ENCODE results near the gene SGMS2. TPM values are rescaled to one million over a fixed set of nuclear protein-coding genes. Genes with fewer than 3 reads are reported as not detected.

The SGMS2 gene
- total and polyA plus RNA-seq, 2 of the 13 experiments (the other 11 are each of a cell fraction or from before 2014, with no cell fraction given): 1.2 to 1.7 TPM

DNA sequence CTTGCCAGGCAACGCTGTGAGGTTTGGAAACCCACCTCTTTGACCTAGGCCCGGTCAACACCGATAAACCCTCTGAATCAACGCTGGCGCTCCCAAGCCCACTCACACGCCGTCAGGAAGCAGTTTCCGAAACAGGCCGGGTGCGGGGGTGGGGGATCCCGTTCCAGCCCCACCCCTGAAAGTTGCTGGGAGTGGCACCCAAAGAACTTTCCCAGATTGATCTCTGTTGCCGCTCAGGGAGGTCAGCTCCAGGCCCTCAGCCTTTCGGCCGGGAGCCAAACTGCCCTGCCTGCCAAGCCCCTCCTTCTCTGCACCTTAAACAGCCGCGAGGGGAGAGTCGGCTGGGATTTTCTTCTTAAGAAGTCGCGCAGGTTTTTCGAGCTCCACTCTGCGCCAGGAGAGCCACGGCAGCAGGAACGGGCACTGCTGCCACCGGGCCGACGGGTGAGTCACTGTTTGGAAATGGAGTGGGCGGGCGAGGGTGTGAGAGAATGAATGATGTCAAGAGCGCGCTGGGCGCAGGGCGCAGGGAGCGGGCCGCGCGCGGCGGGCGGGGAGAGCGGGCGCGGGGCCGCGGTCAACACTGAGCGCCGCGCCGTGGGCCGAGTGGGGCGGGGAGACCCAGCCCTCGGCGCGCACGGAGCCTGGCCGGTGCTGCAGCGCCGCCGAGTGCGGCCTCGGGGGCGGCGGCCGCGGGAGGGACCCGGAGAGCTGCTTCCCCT is at the start of gene SGMS2 (continued):
- TF ChIP-seq, protein P1, sequence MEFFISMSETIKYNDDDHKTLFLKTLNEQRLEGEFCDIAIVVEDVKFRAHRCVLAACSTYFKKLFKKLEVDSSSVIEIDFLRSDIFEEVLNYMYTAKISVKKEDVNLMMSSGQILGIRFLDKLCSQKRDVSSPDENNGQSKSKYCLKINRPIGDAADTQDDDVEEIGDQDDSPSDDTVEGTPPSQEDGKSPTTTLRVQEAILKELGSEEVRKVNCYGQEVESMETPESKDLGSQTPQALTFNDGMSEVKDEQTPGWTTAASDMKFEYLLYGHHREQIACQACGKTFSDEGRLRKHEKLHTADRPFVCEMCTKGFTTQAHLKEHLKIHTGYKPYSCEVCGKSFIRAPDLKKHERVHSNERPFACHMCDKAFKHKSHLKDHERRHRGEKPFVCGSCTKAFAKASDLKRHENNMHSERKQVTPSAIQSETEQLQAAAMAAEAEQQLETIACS (CRISPR knock-in tag; IDR thresholded peaks at IDR 0.05): peak; percentile 59; the same call in 1 of the 2 replicates
- TF ChIP-seq ZNF501 (CRISPR knock-in tag; IDR thresholded peaks at IDR 0.05) (peak; percentile 66), PHF8 (CRISPR knock-in tag; IDR thresholded peaks at IDR 0.05) (peak; percentile 52; the same call in 1 of the 2 replicates), ZFY (CRISPR knock-in tag; IDR thresholded peaks at IDR 0.05) (peak; percentile 44; the same call in 1 of the 2 replicates), ZFP62 (CRISPR knock-in tag; IDR thresholded peaks at IDR 0.05) (no peak), MEIS1 (CRISPR knock-in tag; IDR thresholded peaks at IDR 0.05; ENCODE audit: borderline replicate concordance) (no peak), CCDC6 (CRISPR knock-in tag; IDR thresholded peaks at IDR 0.05) (no peak), SPEN (CRISPR knock-in tag; IDR thresholded peaks at IDR 0.05; ENCODE audit: low read depth) (peak; percentile 36; the same call in 1 of the 2 replicates), KDM5A (IDR thresholded peaks at IDR 0.05; ENCODE audit: borderline replicate concordance, low read length) (no peak), ZNF782 (CRISPR knock-in tag; IDR thresholded peaks at IDR 0.05; ENCODE audit: borderline replicate concordance) (no peak), POLR2G (IDR thresholded peaks at IDR 0.05; ENCODE audit: low read depth, low read length) (peak; percentile 63), SIN3A (IDR thresholded peaks at IDR 0.05; ENCODE audit: borderline replicate concordance, low read depth, low read length) (no peak; the same call in 1 of the 2 replicates), MXD4 (CRISPR knock-in tag; IDR thresholded peaks at IDR 0.05) (no peak), HOXD1 (CRISPR knock-in tag; IDR thresholded peaks at IDR 0.05) (0 out of 2 replicates have a peak, but pooled peaks have one; percentile 13), IKZF4 (CRISPR knock-in tag; IDR thresholded peaks at IDR 0.05; ENCODE audit: borderline replicate concordance, low read depth, not compliant biosample characterization) (no peak), ZNF329 (CRISPR knock-in tag; IDR thresholded peaks at IDR 0.05; ENCODE audit: low read depth) (no peak)
- TF ChIP-seq, protein P2, sequence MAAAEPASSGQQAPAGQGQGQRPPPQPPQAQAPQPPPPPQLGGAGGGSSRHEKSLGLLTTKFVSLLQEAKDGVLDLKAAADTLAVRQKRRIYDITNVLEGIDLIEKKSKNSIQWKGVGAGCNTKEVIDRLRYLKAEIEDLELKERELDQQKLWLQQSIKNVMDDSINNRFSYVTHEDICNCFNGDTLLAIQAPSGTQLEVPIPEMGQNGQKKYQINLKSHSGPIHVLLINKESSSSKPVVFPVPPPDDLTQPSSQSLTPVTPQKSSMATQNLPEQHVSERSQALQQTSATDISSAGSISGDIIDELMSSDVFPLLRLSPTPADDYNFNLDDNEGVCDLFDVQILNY (CRISPR knock-in tag; conservative IDR thresholded peaks at IDR 0.05): no peak
- TF ChIP-seq, protein P3, sequence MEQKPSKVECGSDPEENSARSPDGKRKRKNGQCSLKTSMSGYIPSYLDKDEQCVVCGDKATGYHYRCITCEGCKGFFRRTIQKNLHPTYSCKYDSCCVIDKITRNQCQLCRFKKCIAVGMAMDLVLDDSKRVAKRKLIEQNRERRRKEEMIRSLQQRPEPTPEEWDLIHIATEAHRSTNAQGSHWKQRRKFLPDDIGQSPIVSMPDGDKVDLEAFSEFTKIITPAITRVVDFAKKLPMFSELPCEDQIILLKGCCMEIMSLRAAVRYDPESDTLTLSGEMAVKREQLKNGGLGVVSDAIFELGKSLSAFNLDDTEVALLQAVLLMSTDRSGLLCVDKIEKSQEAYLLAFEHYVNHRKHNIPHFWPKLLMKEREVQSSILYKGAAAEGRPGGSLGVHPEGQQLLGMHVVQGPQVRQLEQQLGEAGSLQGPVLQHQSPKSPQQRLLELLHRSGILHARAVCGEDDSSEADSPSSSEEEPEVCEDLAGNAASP (CRISPR knock-in tag; IDR thresholded peaks at IDR 0.05; ENCODE audit: borderline replicate concordance): no peak
- TF ChIP-seq, protein P4, sequence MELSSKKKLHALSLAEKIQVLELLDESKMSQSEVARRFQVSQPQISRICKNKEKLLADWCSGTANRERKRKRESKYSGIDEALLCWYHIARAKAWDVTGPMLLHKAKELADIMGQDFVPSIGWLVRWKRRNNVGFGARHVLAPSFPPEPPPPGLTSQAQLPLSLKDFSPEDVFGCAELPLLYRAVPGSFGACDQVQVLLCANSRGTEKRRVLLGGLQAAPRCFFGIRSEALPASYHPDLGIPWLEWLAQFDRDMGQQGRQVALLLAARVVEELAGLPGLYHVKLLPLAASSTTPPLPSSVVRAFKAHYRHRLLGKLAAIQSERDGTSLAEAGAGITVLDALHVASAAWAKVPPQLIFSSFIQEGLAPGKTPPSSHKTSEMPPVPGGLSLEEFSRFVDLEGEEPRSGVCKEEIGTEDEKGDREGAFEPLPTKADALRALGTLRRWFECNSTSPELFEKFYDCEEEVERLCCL (CRISPR knock-in tag; IDR thresholded peaks at IDR 0.05; ENCODE audit: borderline replicate concordance): no peak
- TF ChIP-seq, protein P5, sequence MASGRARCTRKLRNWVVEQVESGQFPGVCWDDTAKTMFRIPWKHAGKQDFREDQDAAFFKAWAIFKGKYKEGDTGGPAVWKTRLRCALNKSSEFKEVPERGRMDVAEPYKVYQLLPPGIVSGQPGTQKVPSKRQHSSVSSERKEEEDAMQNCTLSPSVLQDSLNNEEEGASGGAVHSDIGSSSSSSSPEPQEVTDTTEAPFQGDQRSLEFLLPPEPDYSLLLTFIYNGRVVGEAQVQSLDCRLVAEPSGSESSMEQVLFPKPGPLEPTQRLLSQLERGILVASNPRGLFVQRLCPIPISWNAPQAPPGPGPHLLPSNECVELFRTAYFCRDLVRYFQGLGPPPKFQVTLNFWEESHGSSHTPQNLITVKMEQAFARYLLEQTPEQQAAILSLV (CRISPR knock-in tag; IDR thresholded peaks at IDR 0.05; ENCODE audit: borderline replicate concordance): 0 out of 2 replicates have a peak, but pooled peaks have one; percentile 30
- TF ChIP-seq, protein P6, sequence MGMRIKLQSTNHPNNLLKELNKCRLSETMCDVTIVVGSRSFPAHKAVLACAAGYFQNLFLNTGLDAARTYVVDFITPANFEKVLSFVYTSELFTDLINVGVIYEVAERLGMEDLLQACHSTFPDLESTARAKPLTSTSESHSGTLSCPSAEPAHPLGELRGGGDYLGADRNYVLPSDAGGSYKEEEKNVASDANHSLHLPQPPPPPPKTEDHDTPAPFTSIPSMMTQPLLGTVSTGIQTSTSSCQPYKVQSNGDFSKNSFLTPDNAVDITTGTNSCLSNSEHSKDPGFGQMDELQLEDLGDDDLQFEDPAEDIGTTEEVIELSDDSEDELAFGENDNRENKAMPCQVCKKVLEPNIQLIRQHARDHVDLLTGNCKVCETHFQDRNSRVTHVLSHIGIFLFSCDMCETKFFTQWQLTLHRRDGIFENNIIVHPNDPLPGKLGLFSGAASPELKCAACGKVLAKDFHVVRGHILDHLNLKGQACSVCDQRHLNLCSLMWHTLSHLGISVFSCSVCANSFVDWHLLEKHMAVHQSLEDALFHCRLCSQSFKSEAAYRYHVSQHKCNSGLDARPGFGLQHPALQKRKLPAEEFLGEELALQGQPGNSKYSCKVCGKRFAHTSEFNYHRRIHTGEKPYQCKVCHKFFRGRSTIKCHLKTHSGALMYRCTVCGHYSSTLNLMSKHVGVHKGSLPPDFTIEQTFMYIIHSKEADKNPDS (CRISPR knock-in tag; IDR thresholded peaks at IDR 0.05): no peak
